Ishikawa (cell line): ENCODE measurements around the gene KRTAP5-4.

Experiments
- CEBPB ChIP-seq: IDR thresholded peaks from 2 replicates; pipeline ENCODE4 v1.6.1; 2012
- EGR1 ChIP-seq: IDR thresholded peaks from 2 replicates; pipeline ENCODE4 v1.6.1; 2012
- EP300 ChIP-seq: IDR thresholded peaks from 2 replicates; pipeline ENCODE4 v1.6.1; 2012; ENCODE audit warnings: borderline replicate concordance
- FOXM1 ChIP-seq: IDR thresholded peaks from 2 replicates; pipeline ENCODE4 v1.6.1; 2012; ENCODE audit warnings: low read depth, borderline replicate concordance
- MAX ChIP-seq: IDR thresholded peaks from 2 replicates; pipeline ENCODE4 v1.6.1; 2012
- NFIC ChIP-seq: IDR thresholded peaks from 2 replicates; pipeline ENCODE4 v1.6.1; 2012
- RAD21 ChIP-seq: IDR thresholded peaks from 2 replicates; pipeline ENCODE4 v1.6.1; 2012; ENCODE audit warnings: low read depth
- REST ChIP-seq: IDR thresholded peaks from 2 replicates; pipeline ENCODE4 v1.6.1; 2012; ENCODE audit warnings: low read depth, mild to moderate bottlenecking
- TAF1 ChIP-seq: IDR thresholded peaks from 2 replicates; pipeline ENCODE4 v1.6.1; 2012; ENCODE audit warnings: low read depth, mild to moderate bottlenecking
- TEAD4 ChIP-seq: IDR thresholded peaks from 2 replicates; pipeline ENCODE4 v1.6.1; 2012
- USF1 ChIP-seq: IDR thresholded peaks from 2 replicates; pipeline ENCODE4 v1.6.1; 2012
- YY1 ChIP-seq: IDR thresholded peaks from 2 replicates; pipeline ENCODE4 v1.6.1; 2012; ENCODE audit warnings: low read depth
- ZBTB7A ChIP-seq: IDR thresholded peaks from 2 replicates; pipeline ENCODE4 v1.6.1; 2012; ENCODE audit warnings: low read depth

GRCh38 chr11:1629326-1630185, 7.6 kb upstream of the KRTAP5-4 start, which contains the start of gene KRTAP5-5:
- TF ChIP-seq EP300 (no peak), FOXM1 (no peak), USF1 (no peak), CEBPB (no peak), MAX (no peak), EGR1 (no peak), TAF1 (no peak), RAD21 (no peak), NFIC (no peak), TEAD4 (no peak), REST (no peak), YY1 (no peak), ZBTB7A (no peak)
